GM12874 (cell line): ENCODE data around the gene TTLL8.

Experiments used
- CTCF ChIP-seq: IDR thresholded peaks from 2 replicates; pipeline ENCODE4 v1.5.1; 2011; ENCODE audit warnings: low read depth, mild to moderate bottlenecking, control low read depth, low read length, moderate library complexity; ENCODE audit not compliant: insufficient read depth

The TTLL8 gene

GRCh38 chr22:50058061-50058905, at the start of gene TTLL8:
Gene TTLL8, minus strand, starts transcription at chr22:50058298.
- TF ChIP-seq CTCF, result no peak

GRCh38 chr22:50107529-50107928, 49.4 kb upstream of the TTLL8 start:
- TF ChIP-seq CTCF, result no peak

- no peak for TF ChIP-seq CTCF
These were observed 47.4 kb upstream of the TTLL8 start for GRCh38 chr22:50105208-50106100.

- TF ChIP-seq CTCF, result no peak
These were observed 46.0 kb upstream of the TTLL8 start for GRCh38 chr22:50104141-50104544.

- TF ChIP-seq CTCF, result no peak
These were observed 44.8 kb upstream of the TTLL8 start for GRCh38 chr22:50102946-50103345.

GRCh38 chr22:50101870-50102565, 43.9 kb upstream of the TTLL8 start:
- no peak for TF ChIP-seq CTCF

GRCh38 chr22:50098052-50098451, 40.0 kb upstream of the TTLL8 start:
- TF ChIP-seq CTCF, result no peak
